ENCODE measurements around the gene DTWD1.

Gene DTWD1

DNA sequence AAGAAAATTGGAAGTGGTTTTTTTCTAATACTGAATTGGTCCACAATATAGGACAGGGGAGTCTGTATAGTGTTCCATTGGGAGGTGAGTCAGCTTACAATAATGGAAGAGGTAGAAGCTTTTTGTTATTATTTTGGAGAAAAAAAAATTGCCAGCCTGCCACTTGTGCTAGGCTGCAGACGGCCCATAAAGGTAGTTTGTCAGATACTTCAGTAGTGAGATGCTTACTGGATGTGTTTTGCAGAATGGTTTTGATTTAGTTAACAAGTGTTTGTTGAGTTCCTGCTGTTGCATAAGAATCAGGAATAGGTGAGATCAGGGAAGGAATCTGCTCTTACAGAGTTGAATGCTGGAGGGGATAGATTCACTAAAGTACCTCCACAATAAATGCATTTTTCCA is 1.0 kb downstream of the DTWD1 start:
- H3K18ac ChIP-seq (ENCODE audit: low read depth in 1 of 2, low read length in 2 of 2): no peak overlapping the region
- H3K4me1 ChIP-seq (ENCODE audit: control insufficient read depth, insufficient read depth, low read depth, low read length): no peaks in the 10 kb centered on the region
- no peak overlapping the region for H3K27ac ChIP-seq (ENCODE audit: low read length, poor library complexity, severe bottlenecking)
- no peaks in the 10 kb centered on the region for H3K27me3 ChIP-seq (ENCODE audit: control insufficient read depth in 1 of 2, insufficient read depth in 1 of 2, low read length in 2 of 2)
- 29% methylated on average over 1 of the region's 1 CpG for WGBS
- H4K91ac ChIP-seq (ENCODE audit: low read length): no peak overlapping the region
- no peak overlapping the region for H2BK15ac ChIP-seq (ENCODE audit: low read depth, poor library complexity, severe bottlenecking)
- no peak overlapping the region for H2BK12ac ChIP-seq (ENCODE audit: low read length in 2 of 2)
- H3K9me3 ChIP-seq (ENCODE audit: control insufficient read depth, low read length): peaks cover 12% of the 10 kb centered on the region
- H3K9ac ChIP-seq (ENCODE audit: low read length): peak overlapping the region; percentile 96
- H3K36me3 ChIP-seq (ENCODE audit: control insufficient read depth in 1 of 2, insufficient read depth in 2 of 2, low read depth in 1 of 2, low read length in 2 of 2): peaks cover 5 to 43% of the 10 kb centered on the region in 2 experiments
- H3K4ac ChIP-seq (ENCODE audit: low read depth in 1 of 2, low read length in 2 of 2): peak overlapping the region in 1 of 2 experiments; percentile 28
- no peak overlapping the region for H4K8ac ChIP-seq (ENCODE audit: low read length)
- peak; percentile 21 for DNase-seq
- H2AFZ ChIP-seq (ENCODE audit: low read depth, low read length): no peak overlapping the region
- H2BK5ac ChIP-seq (ENCODE audit: low read depth, low read length, poor library complexity, severe bottlenecking): no peak overlapping the region
- H3K14ac ChIP-seq (ENCODE audit: low read length in 2 of 2): no peak overlapping the region
- H3K79me1 ChIP-seq (replicated peaks; ENCODE audit: low read length, poor library complexity, severe bottlenecking): peaks cover 14% of the 10 kb centered on the region
- H3K23ac ChIP-seq (ENCODE audit: low read length in 2 of 2): no peak overlapping the region
- peak overlapping the region in 1 of 2 experiments; percentile 86 for H3K4me3 ChIP-seq (ENCODE audit: insufficient read depth in 1 of 2, low read depth in 1 of 2, low read length in 2 of 2)
- H3K4me2 ChIP-seq (ENCODE audit: low read length, poor library complexity, severe bottlenecking): peak overlapping the region; percentile 64
- no peak overlapping the region for H2BK120ac ChIP-seq (ENCODE audit: low read depth, low read length)
- no peak overlapping the region for H2AK5ac ChIP-seq (ENCODE audit: low read length, severe bottlenecking)

DNA sequence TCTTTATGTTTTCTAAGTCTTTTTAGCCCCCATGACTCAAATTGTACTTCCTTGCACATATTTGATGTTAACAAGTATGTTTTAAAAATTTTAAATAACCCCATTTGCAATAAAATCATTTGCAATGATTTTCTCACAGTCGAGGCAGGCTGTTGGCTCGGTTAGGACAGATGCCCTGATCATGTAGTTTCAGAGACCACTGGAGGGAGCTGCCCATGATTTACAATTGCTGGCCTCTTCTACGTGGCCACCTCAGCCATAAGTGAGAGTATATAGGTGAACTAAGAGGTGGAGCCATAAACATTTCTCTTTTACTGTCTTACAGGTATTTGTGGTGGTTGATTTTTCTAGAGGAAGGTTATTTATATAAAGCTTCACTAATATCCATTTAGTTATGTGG is 1.7 kb downstream of the DTWD1 start:
- H3K14ac ChIP-seq (ENCODE audit: low read length in 2 of 2): no peak overlapping the region
- H2AK5ac ChIP-seq (ENCODE audit: low read length, severe bottlenecking): no peak overlapping the region
- no peak overlapping the region for H3K23ac ChIP-seq (ENCODE audit: low read length in 2 of 2)
- no peak overlapping the region for H3K27ac ChIP-seq (ENCODE audit: low read length, poor library complexity, severe bottlenecking)
- peak; percentile 27 for DNase-seq
- H3K4me2 ChIP-seq (ENCODE audit: low read length, poor library complexity, severe bottlenecking): no peak overlapping the region
- no peaks in the 10 kb centered on the region for H3K4me1 ChIP-seq (ENCODE audit: control insufficient read depth, insufficient read depth, low read depth, low read length)
- no peak overlapping the region for H3K4ac ChIP-seq (ENCODE audit: low read depth in 1 of 2, low read length in 2 of 2)
- H4K8ac ChIP-seq (ENCODE audit: low read length): no peak overlapping the region
- no peak overlapping the region for H3K18ac ChIP-seq (ENCODE audit: low read depth in 1 of 2, low read length in 2 of 2)
- WGBS: 81% methylated on average over 3 of the region's 3 CpGs
- peaks cover 14% of the 10 kb centered on the region for H3K79me1 ChIP-seq (replicated peaks; ENCODE audit: low read length, poor library complexity, severe bottlenecking)
- peak overlapping the region; percentile 96 for H3K9ac ChIP-seq (ENCODE audit: low read length)
- peak overlapping the region in 1 of 2 experiments; percentile 86 for H3K4me3 ChIP-seq (ENCODE audit: insufficient read depth in 1 of 2, low read depth in 1 of 2, low read length in 2 of 2)
- no peak overlapping the region for H2BK15ac ChIP-seq (ENCODE audit: low read depth, poor library complexity, severe bottlenecking)
- peaks cover 12% of the 10 kb centered on the region for H3K9me3 ChIP-seq (ENCODE audit: control insufficient read depth, low read length)
- H2BK12ac ChIP-seq (ENCODE audit: low read length in 2 of 2): no peak overlapping the region
- H2BK5ac ChIP-seq (ENCODE audit: low read depth, low read length, poor library complexity, severe bottlenecking): no peak overlapping the region
- H3K36me3 ChIP-seq (ENCODE audit: control insufficient read depth in 1 of 2, insufficient read depth in 2 of 2, low read depth in 1 of 2, low read length in 2 of 2): peaks cover 5 to 48% of the 10 kb centered on the region in 2 experiments
- H2AFZ ChIP-seq (ENCODE audit: low read depth, low read length): no peak overlapping the region
- no peak overlapping the region for H2BK120ac ChIP-seq (ENCODE audit: low read depth, low read length)
- no peaks in the 10 kb centered on the region for H3K27me3 ChIP-seq (ENCODE audit: control insufficient read depth in 1 of 2, insufficient read depth in 1 of 2, low read length in 2 of 2)
- no peak overlapping the region for H4K91ac ChIP-seq (ENCODE audit: low read length)

DNA sequence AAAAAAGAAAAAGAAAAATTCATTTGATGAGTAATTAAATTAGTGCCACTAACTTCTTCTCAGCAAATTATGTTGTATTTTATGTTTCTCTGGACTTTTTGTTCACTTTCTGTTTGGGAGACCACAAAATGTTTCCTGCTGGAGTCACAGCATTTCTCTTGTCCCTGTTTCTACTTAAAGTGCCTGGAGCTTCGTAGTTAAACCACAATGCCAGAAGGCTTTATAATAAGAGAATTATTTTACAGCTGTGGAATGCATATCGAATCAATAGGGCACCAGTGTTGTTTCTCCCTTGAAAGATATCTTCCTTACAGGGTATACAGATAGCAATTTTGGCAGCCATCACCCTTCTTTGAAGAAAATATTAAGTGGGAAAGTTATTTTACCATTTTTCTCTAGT is 3.2 kb downstream of the DTWD1 start:
- Histone ChIP-seq H3K18ac (ENCODE audit: low read depth in 1 of 2, low read length in 2 of 2) (no peak overlapping the region), H3K27ac (ENCODE audit: low read length, poor library complexity, severe bottlenecking) (peak overlapping the region; percentile 38), H3K27me3 (ENCODE audit: control insufficient read depth in 1 of 2, insufficient read depth in 1 of 2, low read length in 2 of 2) (no peaks in the 10 kb centered on the region), H4K8ac (ENCODE audit: low read length) (no peak overlapping the region), H3K4ac (ENCODE audit: low read depth in 1 of 2, low read length in 2 of 2) (no peak overlapping the region), H2BK12ac (ENCODE audit: low read length in 2 of 2) (no peak overlapping the region), H3K14ac (ENCODE audit: low read length in 2 of 2) (no peak overlapping the region), H2AK5ac (ENCODE audit: low read length, severe bottlenecking) (no peak overlapping the region), H4K91ac (ENCODE audit: low read length) (no peak overlapping the region), H2BK5ac (ENCODE audit: low read depth, low read length, poor library complexity, severe bottlenecking) (no peak overlapping the region), H3K23ac (ENCODE audit: low read length in 2 of 2) (no peak overlapping the region), H2BK15ac (ENCODE audit: low read depth, poor library complexity, severe bottlenecking) (no peak overlapping the region), H3K9me3 (ENCODE audit: control insufficient read depth, low read length) (peaks cover 12% of the 10 kb centered on the region), H2BK120ac (ENCODE audit: low read depth, low read length) (no peak overlapping the region), H2AFZ (ENCODE audit: low read depth, low read length) (no peak overlapping the region), H3K36me3 (ENCODE audit: control insufficient read depth in 1 of 2, insufficient read depth in 2 of 2, low read depth in 1 of 2, low read length in 2 of 2) (peaks cover 5 to 61% of the 10 kb centered on the region in 2 experiments), H3K4me2 (ENCODE audit: low read length, poor library complexity, severe bottlenecking) (no peak overlapping the region), H3K9ac (ENCODE audit: low read length) (peak overlapping the region; percentile 96), H3K79me1 (replicated peaks; ENCODE audit: low read length, poor library complexity, severe bottlenecking) (peaks cover 14% of the 10 kb centered on the region), H3K4me3 (ENCODE audit: insufficient read depth in 1 of 2, low read depth in 1 of 2, low read length in 2 of 2) (peak overlapping the region in 1 of 2 experiments; percentile 86), H3K4me1 (ENCODE audit: control insufficient read depth, insufficient read depth, low read depth, low read length) (no peaks in the 10 kb centered on the region)
- peak; percentile 68 for DNase-seq
- 71% methylated on average over 1 of the region's 2 CpGs for WGBS

DNA sequence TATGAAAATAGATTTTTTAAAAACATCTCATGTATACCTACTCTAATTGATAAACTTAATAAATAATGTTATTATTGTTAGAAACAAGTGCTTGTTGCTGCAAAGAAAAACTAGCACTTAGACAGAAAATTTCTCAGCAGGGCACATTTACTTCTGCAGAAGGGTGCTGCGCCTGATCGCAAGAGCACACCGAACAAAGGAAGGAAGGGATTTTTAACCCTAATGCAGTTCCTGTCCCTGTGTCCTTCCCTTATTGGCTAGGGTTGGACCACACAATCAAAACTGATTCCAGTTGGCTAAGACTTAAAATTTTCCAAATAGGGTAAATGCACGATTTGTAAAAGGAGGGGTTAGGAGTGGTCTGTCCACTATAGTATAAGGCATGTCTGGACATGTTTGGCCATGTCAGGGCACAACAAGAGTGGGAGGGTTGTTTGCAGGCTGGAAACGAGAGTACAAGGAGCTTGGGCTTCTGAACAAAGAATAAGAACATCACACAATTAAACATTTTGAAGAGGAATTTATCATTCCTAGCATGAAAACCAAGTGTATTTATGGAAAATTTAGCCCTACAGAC is 4.7 kb downstream of the DTWD1 start:
- Histone ChIP-seq H3K14ac (ENCODE audit: low read length in 2 of 2) (no peak overlapping the region), H2AK5ac (ENCODE audit: low read length, severe bottlenecking) (peak overlapping the region; percentile 73), H2AFZ (ENCODE audit: low read depth, low read length) (no peak overlapping the region), H3K9me3 (ENCODE audit: control insufficient read depth, low read length) (peaks cover 12% of the 10 kb centered on the region), H3K23ac (ENCODE audit: low read length in 2 of 2) (no peak overlapping the region), H3K79me1 (replicated peaks; ENCODE audit: low read length, poor library complexity, severe bottlenecking) (peaks cover 15% of the 10 kb centered on the region), H3K27ac (ENCODE audit: low read length, poor library complexity, severe bottlenecking) (peak overlapping the region; percentile 20), H2BK15ac (ENCODE audit: low read depth, poor library complexity, severe bottlenecking) (no peak overlapping the region), H3K4me1 (ENCODE audit: control insufficient read depth, insufficient read depth, low read depth, low read length) (no peaks in the 10 kb centered on the region), H3K18ac (ENCODE audit: low read depth in 1 of 2, low read length in 2 of 2) (no peak overlapping the region), H3K9ac (ENCODE audit: low read length) (peak overlapping the region; percentile 72), H3K4me3 (ENCODE audit: insufficient read depth in 1 of 2, low read depth in 1 of 2, low read length in 2 of 2) (peak overlapping the region in 1 of 2 experiments; percentile 86), H2BK120ac (ENCODE audit: low read depth, low read length) (no peak overlapping the region), H3K4ac (ENCODE audit: low read depth in 1 of 2, low read length in 2 of 2) (no peak overlapping the region), H4K8ac (ENCODE audit: low read length) (no peak overlapping the region), H3K4me2 (ENCODE audit: low read length, poor library complexity, severe bottlenecking) (no peak overlapping the region), H3K27me3 (ENCODE audit: control insufficient read depth in 1 of 2, insufficient read depth in 1 of 2, low read length in 2 of 2) (no peaks in the 10 kb centered on the region), H2BK12ac (ENCODE audit: low read length in 2 of 2) (peak overlapping the region in 1 of 2 experiments; percentile 25), H2BK5ac (ENCODE audit: low read depth, low read length, poor library complexity, severe bottlenecking) (no peak overlapping the region), H3K36me3 (ENCODE audit: control insufficient read depth in 1 of 2, insufficient read depth in 2 of 2, low read depth in 1 of 2, low read length in 2 of 2) (peaks cover 5 to 76% of the 10 kb centered on the region in 2 experiments), H4K91ac (ENCODE audit: low read length) (no peak overlapping the region)
- no peak for DNase-seq
- WGBS: 95% methylated on average over 4 of the region's 5 CpGs
